NCI-H2107 treated with DMSO at 0.1 percent for 48 hours (cell line): ENCODE data around the gene RFC4.
"Not testable (repeated sequence)": the region's sequence is repeated elsewhere in the genome, so short reads cannot be mapped to it uniquely, and the experiment has no call there.

Experiments used
- DNase-seq: peaks from one replicate; lab custom pipeline; 2025; ENCODE audit not compliant: unreplicated experiment; lab: John Stamatoyannopoulos, UW

RFC4 gene

GRCh38 chr3:186825294-186825821, 19.1 kb upstream of the RFC4 start:
- peak; percentile 81 for DNase-seq

GRCh38 chr3:186824430-186825139, 18.3 kb upstream of the RFC4 start:
- DNase-seq, result peak; percentile 87

GRCh38 chr3:186823386-186823785, 17.1 kb upstream of the RFC4 start:
- DNase-seq, result no peak

GRCh38 chr3:186822388-186822759, 16.1 kb upstream of the RFC4 start:
- DNase-seq, result not testable (repeated sequence)

GRCh38 chr3:186821429-186822387, 15.4 kb upstream of the RFC4 start:
- peak; percentile 76 for DNase-seq

- no peak for DNase-seq
Measured at GRCh38 chr3:186818956-186819355, 12.7 kb upstream of the RFC4 start.

- DNase-seq, result no peak
Measured at GRCh38 chr3:186818516-186818915, 12.2 kb upstream of the RFC4 start.

GRCh38 chr3:186815435-186815834, 9.2 kb upstream of the RFC4 start:
- no peak for DNase-seq

- DNase-seq, result no peak
Measured at GRCh38 chr3:186814100-186814499, 7.8 kb upstream of the RFC4 start.

- DNase-seq, result not testable (repeated sequence)
Measured at GRCh38 chr3:186811313-186811712, 5.0 kb upstream of the RFC4 start.

- no peak for DNase-seq
Measured at GRCh38 chr3:186810336-186810996, 4.2 kb upstream of the RFC4 start.

- DNase-seq, result no peak
Measured at GRCh38 chr3:186807231-186807630, 949 bp upstream of the RFC4 start.

- not testable (repeated sequence) for DNase-seq
Measured at GRCh38 chr3:186803447-186803846, 2.8 kb downstream of the RFC4 start.

GRCh38 chr3:186802701-186803100, 3.6 kb downstream of the RFC4 start:
- DNase-seq, result no peak

GRCh38 chr3:186800285-186800684, 6.0 kb downstream of the RFC4 start:
- no peak for DNase-seq

GRCh38 chr3:186798239-186798874, 7.9 kb downstream of the RFC4 start:
- DNase-seq, result no peak

GRCh38 chr3:186790261-186790981, 15.9 kb downstream of the RFC4 start:
- peak; percentile 43 for DNase-seq

GRCh38 chr3:186789554-186790260, 16.6 kb downstream of the RFC4 start:
- DNase-seq, result no peak
